Measurements from ENCODE around the gene VAV2.

The VAV2 gene

GRCh38 chr9:133830711-133831110, 161.4 kb downstream of the VAV2 start:
- no peak for DNase-seq

GRCh38 chr9:133830310-133830709, 161.8 kb downstream of the VAV2 start:
- no peak for DNase-seq

GRCh38 chr9:133828338-133828997, 163.7 kb downstream of the VAV2 start:
- no peak for DNase-seq

GRCh38 chr9:133826289-133827085, 165.6 kb downstream of the VAV2 start:
- no peak for DNase-seq

- DNase-seq: no peak
Measured at GRCh38 chr9:133825555-133826218, 166.4 kb downstream of the VAV2 start.

- DNase-seq: no peak
Measured at GRCh38 chr9:133824802-133825186, 167.3 kb downstream of the VAV2 start.

GRCh38 chr9:133824106-133824801, 167.9 kb downstream of the VAV2 start:
- DNase-seq: no peak

DNA sequence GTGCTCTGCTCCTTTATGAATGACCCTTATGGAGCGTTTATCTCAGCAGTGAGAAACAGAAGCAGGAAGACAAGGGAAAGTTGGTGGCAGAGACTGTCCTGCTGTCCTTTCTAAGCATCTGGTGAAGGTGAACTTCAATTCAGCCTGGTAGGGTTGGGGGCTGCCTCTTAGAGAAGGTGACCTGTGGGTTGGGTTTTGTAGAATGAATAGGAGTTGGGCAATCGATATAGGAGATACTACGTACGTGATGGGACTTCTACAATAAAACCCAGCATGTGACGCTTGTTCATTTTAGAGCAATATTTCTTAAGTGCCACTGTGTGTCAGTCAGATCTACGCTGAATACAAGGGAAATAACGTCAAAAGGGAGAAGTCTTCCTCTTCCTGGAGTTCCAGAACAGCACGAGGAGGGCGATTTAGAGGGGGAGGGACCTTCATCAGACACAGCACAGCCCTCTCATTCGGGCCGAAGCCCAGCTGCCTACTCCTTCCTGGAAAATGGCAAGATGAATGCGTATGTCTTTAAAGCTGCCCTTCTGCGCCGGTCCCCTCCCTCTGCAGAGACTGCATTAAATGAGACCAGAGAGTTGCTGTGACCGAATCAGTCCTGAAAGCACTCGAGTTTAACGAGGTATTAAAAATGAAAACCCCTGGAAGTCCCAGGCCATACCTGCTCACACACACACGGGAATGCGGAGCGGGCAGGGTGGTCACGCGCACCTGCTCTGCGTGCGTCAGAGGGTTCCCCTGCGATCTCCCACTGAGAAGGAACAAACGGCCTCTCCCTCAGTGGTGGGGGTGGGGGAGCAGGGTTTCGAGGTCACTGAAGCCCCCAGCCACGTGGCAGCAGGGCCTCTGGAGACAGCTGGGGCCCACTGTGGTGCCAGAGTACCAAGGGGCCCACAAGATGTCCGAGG, 168.7 kb downstream of the VAV2 start:
- DNase-seq: no peak

- DNase-seq: no peak
Measured at GRCh38 chr9:133822430-133823065, 169.6 kb downstream of the VAV2 start.

GRCh38 chr9:133821601-133822429, 170.3 kb downstream of the VAV2 start:
- DNase-seq: no peak

GRCh38 chr9:133819923-133820322, 172.2 kb downstream of the VAV2 start:
- no peak for DNase-seq

GRCh38 chr9:133818444-133818843, 173.7 kb downstream of the VAV2 start:
- no peak for DNase-seq

DNA sequence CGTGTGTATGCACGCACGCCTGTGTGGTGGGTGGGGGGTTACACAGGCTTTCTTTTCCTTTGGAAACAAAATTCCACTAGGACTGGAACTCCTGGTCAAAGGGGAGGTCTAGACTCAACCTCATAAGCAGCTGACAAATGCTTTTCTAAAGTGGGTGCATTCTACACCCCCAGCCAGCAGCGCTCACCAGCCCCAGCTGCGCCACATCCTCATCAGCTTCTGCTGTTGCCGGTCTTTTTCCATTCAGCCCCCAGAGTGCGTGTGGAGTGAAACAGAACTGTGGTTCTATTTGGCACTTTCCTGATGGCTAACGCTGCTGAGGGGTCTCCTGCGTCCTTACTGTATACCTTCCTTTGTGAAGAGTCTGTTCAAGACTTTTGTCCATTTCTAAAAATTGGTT, 176.3 kb downstream of the VAV2 start:
- no peak for DNase-seq

GRCh38 chr9:133814586-133815208, 177.4 kb downstream of the VAV2 start:
- DNase-seq: no peak

- DNase-seq: no peak
Measured at GRCh38 chr9:133813749-133814585, 178.2 kb downstream of the VAV2 start.

DNA sequence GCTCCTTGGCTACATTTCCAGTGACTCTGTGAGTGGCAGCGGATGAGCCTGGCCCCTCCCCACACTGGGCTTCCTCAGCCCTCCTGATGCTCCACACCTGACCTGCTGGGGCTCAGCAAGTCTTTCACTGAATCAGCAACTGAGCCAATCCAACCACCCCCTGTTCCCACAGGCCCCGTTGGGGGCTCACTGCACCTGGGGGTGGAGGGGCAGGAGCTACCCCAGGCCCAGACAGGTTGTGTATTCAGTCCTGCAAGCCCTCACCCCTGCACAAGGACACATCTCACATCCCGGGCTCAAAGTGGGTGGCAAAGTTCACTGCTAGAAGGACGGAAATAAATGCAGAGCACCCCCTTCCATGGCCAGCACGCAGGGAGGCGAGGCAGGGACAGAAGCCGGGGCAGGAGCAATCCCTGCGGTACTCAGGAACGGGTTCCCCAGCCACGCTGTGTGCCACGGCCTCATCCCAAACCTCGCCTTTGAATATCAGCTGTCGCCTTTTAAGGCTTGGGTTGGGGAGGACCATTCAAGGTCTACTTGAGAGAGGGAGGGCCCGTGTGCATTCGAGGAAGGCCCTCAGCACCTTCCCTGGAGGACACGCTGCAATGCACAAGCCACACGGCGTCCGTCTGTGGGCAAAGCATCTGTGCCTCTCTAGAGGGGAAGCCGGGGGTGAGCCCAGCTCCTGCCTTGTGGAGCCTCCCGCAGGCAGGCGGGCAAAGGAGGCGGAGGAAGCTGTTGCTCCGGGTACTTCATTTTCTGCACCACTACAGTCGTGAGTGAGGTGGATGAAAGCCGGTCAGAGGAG, 179.0 kb downstream of the VAV2 start:
- DNase-seq: no peak

DNA sequence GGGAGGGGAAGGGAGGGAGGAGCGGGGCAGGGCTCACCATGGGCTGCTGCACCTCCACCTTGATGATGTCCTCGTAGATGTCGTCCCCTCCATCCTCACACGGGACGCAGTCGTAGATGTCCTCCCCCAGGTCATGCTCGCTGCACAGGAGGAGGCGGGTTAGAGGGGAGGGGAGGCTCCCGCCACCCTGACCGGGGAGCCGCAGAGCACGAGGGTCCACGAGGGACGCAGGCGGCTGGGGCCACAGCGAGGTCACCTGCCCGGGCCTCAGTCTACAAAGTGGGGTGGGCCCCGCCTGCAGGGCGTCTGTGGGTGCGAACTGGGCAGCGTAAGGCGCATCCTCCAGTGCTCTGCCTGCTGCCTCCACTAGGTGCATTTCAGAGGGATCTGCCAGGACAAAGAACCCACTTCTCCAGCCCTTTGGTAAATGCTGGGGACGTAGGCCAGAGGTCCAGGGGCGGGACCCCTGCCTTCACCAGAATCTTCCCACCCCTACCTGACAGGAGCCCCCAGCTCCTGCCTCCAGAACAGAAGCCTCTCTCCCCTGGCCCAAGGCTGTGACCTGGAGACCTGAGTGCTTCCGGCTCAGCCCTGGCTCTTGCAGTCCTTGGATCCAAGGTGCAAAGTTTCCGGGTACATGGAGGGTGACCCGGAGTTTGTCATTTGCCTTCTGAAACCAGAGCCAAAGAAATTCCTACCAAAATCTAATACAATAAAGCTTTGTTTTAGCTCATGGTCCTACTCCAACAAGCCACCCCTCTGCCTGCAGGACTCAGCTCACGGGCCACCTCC, 179.9 kb downstream of the VAV2 start:
- DNase-seq: no peak

- no peak for DNase-seq
Measured at GRCh38 chr9:133811471-133811870, 180.7 kb downstream of the VAV2 start.
